Placental epithelial cell (primary cell): ENCODE data around the gene IFNAR1. TPM values are rescaled to one million over a fixed set of nuclear protein-coding genes. Genes with fewer than 3 reads are reported as not detected.

Experiments used
- total RNA-seq: library from RNA; depleted of rRNA; stranded (reverse); fragments of >200 nt; gene quantifications from 2 replicates; pipeline ENCODE4 v1.2.3, GENCODE V29; 2012

Gene IFNAR1
- 15.7 and 18.0 TPM in 2 replicates for total RNA-seq

GRCh38 chr21:33324291-33325221 is at the start of gene IFNAR1:
Gene IFNAR1, plus strand, starts transcription at chr21:33324970. Its CDS starts 86 bp downstream, at chr21:33325056.

GRCh38 chr21:33403128-33403785 is 78.5 kb downstream of the IFNAR1 start, which contains the start of gene IFNGR2:
Gene IFNGR2, plus strand, starts transcription at chr21:33403413. Its CDS starts 131 bp downstream, at chr21:33403544.

Other genes starting within 250 kb of the IFNAR1 start
- gene IFNAR2, start 95.0 kb upstream of the IFNAR1 start, total RNA-seq = 2.4 and 3.9 TPM in 2 replicates
- gene IL10RB, start 58.6 kb upstream of the IFNAR1 start, total RNA-seq = 26.3 and 31.9 TPM in 2 replicates
- 37.7 and 50.5 TPM in 2 replicates for gene IFNGR2, start 78.4 kb downstream of the IFNAR1 start, total RNA-seq
- gene TMEM50B, start 155.0 kb downstream of the IFNAR1 start, total RNA-seq = 27.5 and 29.2 TPM in 2 replicates
- gene DNAJC28, start 166.7 kb downstream of the IFNAR1 start, total RNA-seq = 1.6 and 2.4 TPM in 2 replicates
- gene GART, start 217.1 kb downstream of the IFNAR1 start, total RNA-seq = 50.3 and 72.2 TPM in 2 replicates
- 118 and 142 TPM in 2 replicates for gene SON, start 218.1 kb downstream of the IFNAR1 start, total RNA-seq